ENCODE results near the gene TMPRSS5.

DNA sequence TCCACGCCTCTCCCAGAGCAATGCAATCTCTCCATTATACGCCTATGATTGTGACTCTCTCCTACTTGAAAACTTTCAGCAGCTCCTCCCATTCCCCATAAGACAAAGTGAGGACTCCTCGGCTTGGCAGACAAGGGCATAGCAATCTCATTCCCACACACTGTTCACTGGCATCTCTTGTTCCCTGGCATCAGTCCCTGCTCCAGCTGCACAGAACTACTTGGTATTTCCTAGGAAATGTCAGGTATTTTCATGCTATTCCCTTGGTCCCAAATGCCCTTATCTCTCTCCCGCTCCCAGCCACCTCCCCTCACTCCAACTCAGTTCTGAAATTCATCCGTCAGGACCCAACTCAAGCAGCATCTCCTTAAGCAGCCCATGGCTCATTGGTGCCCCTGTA lies 28.4 kb downstream of the TMPRSS5 start:
- TF ChIP-seq, protein P1, sequence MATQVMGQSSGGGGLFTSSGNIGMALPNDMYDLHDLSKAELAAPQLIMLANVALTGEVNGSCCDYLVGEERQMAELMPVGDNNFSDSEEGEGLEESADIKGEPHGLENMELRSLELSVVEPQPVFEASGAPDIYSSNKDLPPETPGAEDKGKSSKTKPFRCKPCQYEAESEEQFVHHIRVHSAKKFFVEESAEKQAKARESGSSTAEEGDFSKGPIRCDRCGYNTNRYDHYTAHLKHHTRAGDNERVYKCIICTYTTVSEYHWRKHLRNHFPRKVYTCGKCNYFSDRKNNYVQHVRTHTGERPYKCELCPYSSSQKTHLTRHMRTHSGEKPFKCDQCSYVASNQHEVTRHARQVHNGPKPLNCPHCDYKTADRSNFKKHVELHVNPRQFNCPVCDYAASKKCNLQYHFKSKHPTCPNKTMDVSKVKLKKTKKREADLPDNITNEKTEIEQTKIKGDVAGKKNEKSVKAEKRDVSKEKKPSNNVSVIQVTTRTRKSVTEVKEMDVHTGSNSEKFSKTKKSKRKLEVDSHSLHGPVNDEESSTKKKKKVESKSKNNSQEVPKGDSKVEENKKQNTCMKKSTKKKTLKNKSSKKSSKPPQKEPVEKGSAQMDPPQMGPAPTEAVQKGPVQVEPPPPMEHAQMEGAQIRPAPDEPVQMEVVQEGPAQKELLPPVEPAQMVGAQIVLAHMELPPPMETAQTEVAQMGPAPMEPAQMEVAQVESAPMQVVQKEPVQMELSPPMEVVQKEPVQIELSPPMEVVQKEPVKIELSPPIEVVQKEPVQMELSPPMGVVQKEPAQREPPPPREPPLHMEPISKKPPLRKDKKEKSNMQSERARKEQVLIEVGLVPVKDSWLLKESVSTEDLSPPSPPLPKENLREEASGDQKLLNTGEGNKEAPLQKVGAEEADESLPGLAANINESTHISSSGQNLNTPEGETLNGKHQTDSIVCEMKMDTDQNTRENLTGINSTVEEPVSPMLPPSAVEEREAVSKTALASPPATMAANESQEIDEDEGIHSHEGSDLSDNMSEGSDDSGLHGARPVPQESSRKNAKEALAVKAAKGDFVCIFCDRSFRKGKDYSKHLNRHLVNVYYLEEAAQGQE (IDR thresholded peaks at IDR 0.05; ENCODE audit: low read depth), result no peak
- no peak for TF ChIP-seq CBX3 (IDR thresholded peaks at IDR 0.05; ENCODE audit: low read depth)
- TF ChIP-seq POLR2A (IDR thresholded peaks at IDR 0.05; ENCODE audit: borderline replicate concordance, extremely low read depth, insufficient read depth, insufficient read length), result no peak
- TF ChIP-seq, protein P2, sequence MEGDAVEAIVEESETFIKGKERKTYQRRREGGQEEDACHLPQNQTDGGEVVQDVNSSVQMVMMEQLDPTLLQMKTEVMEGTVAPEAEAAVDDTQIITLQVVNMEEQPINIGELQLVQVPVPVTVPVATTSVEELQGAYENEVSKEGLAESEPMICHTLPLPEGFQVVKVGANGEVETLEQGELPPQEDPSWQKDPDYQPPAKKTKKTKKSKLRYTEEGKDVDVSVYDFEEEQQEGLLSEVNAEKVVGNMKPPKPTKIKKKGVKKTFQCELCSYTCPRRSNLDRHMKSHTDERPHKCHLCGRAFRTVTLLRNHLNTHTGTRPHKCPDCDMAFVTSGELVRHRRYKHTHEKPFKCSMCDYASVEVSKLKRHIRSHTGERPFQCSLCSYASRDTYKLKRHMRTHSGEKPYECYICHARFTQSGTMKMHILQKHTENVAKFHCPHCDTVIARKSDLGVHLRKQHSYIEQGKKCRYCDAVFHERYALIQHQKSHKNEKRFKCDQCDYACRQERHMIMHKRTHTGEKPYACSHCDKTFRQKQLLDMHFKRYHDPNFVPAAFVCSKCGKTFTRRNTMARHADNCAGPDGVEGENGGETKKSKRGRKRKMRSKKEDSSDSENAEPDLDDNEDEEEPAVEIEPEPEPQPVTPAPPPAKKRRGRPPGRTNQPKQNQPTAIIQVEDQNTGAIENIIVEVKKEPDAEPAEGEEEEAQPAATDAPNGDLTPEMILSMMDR (IDR thresholded peaks at IDR 0.05 in 2 of 3, conservative IDR thresholded peaks at IDR 0.05 in 1 of 3; ENCODE audit: borderline replicate concordance in 1 of 3, insufficient read depth in 1 of 3, low read depth in 2 of 3, low read length in 2 of 3), result no peak
- TF ChIP-seq EGR1 (IDR thresholded peaks at IDR 0.05; ENCODE audit: low read depth), result no peak
- TF ChIP-seq POLR2AphosphoS5 (IDR thresholded peaks at IDR 0.05; ENCODE audit: low read depth, low read length), result no peak
- TF ChIP-seq JUND (IDR thresholded peaks at IDR 0.05), result no peak
- no peak for TF ChIP-seq EZH2 (IDR thresholded peaks at IDR 0.05)
- no peak for TF ChIP-seq TCF7L2 (IDR thresholded peaks at IDR 0.05; ENCODE audit: borderline replicate concordance, extremely low read depth, insufficient read depth, insufficient read length)
- TF ChIP-seq, protein P3, sequence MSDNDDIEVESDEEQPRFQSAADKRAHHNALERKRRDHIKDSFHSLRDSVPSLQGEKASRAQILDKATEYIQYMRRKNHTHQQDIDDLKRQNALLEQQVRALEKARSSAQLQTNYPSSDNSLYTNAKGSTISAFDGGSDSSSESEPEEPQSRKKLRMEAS (IDR thresholded peaks at IDR 0.05), result no peak
- TF ChIP-seq, protein P4, sequence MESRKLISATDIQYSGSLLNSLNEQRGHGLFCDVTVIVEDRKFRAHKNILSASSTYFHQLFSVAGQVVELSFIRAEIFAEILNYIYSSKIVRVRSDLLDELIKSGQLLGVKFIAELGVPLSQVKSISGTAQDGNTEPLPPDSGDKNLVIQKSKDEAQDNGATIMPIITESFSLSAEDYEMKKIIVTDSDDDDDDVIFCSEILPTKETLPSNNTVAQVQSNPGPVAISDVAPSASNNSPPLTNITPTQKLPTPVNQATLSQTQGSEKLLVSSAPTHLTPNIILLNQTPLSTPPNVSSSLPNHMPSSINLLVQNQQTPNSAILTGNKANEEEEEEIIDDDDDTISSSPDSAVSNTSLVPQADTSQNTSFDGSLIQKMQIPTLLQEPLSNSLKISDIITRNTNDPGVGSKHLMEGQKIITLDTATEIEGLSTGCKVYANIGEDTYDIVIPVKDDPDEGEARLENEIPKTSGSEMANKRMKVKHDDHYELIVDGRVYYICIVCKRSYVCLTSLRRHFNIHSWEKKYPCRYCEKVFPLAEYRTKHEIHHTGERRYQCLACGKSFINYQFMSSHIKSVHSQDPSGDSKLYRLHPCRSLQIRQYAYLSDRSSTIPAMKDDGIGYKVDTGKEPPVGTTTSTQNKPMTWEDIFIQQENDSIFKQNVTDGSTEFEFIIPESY (IDR thresholded peaks at IDR 0.05; ENCODE audit: extremely low read depth, insufficient replicate concordance, low read length), result no peak
- TF ChIP-seq ZNF274 (IDR thresholded peaks at IDR 0.05; ENCODE audit: low read depth, low read length), result no peak
- TF ChIP-seq EZH2phosphoT487 (IDR thresholded peaks at IDR 0.05; ENCODE audit: borderline replicate concordance), result no peak
